ENCODE results near the gene NCKAP5.
"Not testable (repeated sequence)": the region's sequence is repeated elsewhere in the genome, so short reads cannot be mapped to it uniquely, and the experiment has no call there.

Gene NCKAP5

DNA sequence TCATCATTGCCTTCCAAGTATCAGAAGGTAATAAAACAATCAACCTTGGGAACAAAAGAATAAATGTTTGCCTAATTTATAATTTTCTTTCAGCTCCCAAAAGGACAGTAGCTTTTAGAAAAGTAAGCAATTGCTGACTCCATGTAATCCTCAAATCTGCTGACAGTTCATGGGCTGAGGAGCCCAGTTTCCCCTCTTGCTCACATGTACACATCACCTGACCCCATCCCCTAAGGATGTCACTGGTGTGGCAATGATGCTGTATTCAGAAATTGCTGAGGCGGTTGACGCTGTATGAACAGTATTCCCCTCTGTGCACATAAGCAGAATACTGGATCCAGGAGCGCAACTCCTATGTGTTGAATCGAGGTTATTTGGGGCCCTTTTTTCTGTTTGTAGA, 842.1 kb downstream of the NCKAP5 start:
- DNase-seq = no peak

DNA sequence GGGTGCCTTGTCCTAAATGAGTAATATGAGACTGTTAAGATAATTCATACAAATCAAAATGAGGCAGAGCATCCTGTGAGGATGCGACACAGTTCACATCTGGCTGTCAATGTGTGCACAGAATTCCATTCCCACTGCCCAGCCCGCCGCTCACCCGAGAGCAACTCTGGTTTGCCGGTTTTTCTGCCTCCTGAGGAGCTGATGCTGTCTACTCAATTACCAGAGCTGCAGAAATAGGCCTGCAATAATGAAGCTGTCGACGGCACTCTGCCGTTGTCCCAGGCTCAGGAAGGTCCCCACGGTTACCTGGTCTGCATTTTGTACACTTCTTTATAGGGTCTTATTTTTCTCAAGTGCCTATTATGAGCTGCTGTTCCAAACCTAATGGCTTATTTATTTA, 842.5 kb downstream of the NCKAP5 start:
- no peak for DNase-seq

DNA sequence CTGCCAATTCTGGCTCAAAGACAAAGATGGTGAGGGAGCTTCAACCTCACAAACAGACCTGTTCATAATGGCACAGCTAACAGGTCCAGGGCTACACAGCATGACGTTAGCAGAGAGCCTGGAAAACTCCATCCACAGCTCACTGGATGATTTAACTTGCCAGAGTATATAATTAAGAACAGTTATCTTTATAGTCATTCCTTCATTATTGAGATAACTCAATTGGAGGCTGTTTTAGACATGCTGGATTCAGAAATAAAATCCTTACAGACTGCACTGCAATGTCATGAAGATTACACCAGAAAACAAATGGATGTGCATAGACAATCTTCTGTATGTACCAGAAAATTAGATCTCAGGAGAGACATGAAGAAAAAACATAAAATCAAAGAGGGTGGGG, 843.1 kb downstream of the NCKAP5 start:
- no peak for DNase-seq

DNA sequence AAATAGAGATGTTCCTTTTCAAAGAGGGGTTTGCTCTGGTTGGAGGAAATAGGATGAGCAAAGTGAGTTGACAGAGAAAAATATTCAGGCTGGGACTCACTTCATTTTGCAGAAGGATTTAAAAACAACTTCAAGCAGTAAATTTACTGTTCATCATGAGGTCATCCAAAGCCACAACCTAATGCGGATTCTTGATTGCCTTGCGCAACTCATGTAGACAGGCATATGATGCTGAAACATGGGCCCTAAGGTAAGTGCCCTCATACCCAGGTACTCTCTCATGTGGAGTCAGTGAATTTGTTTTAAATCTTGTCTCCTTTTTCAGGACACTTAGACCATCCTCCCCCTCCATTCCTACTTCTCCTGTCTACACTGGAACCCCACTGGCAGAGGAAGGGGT, 846.3 kb downstream of the NCKAP5 start:
- DNase-seq = no peak

DNA sequence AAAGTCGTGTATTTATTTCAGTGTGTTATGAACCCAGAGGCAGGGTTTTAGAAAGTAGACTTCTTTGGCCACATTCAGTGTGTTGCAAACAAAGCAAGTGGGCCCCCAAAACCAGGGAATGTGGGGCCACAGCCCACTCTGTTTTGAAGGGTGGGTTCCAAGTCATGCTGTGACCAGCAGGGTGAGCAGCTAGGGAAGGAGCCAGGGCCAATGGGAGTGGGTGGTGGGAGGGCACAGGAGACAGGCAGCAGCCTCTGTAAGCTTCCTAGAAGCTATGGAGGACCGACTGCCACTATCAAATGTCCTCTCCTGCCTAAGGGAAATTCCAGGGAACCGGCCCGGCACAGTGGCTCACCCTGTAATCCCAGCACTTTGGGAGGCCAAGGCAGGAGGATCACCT, 847.9 kb downstream of the NCKAP5 start:
- no peak for DNase-seq

DNA sequence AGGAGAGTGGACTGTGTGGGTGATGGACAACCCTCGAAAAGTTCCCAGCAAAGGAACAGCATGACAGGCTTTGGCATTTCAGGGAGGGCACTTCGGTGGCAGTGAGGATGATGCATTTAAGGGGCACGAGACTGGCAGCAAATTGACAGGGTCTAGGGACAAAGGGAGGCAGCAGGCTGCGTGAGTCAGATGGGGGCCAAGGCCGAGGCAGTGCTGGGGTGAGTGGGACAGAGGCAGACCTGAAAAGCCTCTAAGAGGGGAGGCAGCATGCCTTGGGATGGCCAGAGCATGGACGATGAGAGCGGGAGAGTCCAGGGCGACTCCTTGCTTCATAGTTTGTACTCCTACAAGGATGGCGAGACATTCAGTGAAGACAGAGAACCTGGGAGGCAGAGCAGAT, 848.8 kb downstream of the NCKAP5 start:
- no peak for DNase-seq

DNA sequence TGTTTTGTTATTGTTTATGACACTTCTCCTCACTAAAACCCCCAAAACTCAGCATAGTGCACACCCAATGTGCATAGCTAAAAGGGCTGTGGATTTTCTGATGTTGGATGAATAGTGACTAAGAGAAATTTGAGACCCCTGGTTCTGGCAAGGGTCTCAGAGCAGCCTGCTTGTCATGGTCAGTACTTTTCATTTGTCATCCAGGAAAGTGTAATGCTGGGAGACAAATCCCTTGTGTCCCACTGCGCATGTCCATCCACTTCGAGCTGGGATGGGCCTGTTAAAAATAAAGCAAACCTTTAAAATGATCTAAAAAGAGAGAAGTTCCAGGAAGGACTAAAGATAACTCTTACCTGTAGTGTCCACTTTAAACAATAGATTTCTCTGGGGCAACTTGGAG, 851.3 kb downstream of the NCKAP5 start:
- no peak for DNase-seq

DNA sequence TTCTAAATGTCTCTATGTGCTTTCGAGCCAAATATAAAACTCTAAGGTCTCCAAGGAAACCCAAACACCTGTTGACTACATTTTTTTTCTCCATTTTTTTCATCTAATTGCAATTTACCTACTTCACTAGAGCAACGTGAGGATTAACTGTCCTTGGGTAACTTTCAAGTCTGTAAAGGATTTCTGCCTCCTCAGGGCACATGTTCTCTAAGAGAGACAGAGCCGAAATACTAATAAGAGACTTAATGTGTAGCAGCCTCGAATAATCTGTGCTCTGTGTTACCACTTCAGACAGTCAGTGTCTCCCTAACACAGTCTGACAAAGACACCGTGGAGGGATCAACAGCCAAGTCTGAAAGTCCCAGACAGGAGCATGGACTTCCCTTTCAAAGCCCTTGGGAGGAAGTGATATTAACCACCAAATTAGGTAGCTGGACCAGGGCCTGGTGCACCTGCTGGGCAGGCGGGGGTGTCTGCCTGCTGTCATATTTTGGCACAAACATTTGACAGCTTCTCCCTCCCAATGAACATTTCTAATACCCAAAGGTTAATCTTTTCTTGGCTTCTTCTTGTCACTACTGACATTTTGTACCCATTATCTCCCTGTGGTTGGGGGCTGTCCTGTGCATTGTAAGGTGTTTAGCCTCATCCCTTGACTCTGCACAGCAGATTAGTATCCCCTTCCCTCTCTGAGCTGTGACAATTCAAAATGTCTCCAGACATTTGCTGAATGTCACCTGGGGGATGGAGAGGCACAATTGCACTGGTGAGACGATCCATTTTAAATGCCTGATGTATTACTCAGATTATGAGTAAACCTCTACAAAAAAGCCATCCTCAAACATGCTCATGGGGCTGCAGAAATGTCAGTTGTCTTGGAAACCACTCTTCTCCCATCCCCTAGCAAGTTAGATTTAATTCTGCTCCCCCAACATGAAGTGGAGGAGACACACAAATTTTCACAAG, 852.6 kb downstream of the NCKAP5 start:
- DNase-seq = no peak

DNA sequence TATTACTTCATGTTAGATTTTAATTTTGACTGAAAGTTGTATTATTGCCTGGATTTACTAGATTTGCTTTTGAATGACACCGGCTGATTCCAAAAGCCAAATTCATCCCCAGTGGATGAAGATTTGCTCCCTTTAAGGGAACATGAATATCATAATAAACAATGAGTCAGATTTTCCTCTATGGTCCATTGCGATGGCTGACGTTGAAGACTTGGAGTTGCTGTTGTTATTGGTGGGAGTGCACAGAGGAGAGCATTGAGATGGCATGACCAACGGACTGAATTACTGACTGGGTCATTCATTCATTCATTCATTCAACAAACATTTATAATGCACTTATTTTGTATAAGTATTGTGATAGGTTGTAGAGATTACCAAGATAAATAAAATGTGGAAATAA, 864.9 kb downstream of the NCKAP5 start:
- DNase-seq = no peak

DNA sequence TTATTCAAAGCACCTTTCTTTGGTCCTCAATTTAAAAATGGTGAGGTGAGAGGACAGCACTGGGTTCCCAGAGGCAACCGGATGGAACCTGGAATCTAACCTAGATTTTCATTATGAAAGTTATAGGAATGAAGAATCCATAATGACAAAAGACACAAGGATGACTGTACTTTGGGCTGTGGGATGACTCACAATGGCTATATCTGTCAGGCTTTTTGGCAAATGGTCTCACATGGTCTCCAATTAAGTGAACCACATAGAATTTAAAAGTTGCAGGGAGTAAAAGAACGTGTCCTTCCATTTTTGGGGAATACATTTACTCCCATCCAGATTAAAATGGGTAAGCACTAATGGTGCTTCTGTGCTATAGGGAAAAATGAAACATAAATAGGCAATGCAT, 866.5 kb downstream of the NCKAP5 start:
- no peak for DNase-seq

DNA sequence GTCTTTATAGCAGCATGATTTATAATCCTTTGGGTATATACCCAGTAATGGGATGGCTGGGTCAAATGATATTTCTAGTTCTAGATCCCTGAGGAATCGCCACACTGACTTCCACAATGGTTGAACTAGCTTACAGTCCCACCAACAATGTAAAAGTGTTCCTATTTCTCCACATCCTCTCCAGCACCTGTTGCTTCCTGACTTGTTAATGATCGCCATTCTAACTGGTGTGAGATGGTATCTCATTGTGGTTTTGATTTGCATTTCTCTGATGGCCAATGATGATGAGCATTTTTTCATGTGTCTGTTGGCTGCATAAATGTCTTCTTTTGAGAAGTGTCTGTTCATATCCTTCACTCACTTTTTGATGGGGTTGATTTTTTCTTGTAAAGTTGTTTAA, 868.5 kb downstream of the NCKAP5 start:
- DNase-seq = not testable (repeated sequence)

DNA sequence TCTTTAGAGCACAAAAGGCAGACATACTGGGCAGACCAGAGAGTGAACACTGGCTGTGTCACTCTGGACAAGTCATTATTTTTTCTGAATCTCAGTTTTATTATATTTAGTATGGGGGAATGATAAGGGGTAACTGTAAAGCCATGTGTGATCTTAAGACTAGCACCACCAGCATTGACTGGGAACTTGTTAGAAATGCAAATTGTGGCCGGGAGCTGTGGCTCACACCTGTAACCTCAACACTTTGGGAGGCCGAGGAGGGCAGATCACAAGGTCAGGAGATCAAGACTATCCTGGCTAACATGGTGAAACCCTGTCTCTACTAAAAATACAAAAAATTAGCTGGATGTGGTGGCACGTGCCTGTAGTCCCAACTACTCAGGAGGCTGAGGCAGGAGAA, 869.9 kb downstream of the NCKAP5 start:
- not testable (repeated sequence) for DNase-seq

DNA sequence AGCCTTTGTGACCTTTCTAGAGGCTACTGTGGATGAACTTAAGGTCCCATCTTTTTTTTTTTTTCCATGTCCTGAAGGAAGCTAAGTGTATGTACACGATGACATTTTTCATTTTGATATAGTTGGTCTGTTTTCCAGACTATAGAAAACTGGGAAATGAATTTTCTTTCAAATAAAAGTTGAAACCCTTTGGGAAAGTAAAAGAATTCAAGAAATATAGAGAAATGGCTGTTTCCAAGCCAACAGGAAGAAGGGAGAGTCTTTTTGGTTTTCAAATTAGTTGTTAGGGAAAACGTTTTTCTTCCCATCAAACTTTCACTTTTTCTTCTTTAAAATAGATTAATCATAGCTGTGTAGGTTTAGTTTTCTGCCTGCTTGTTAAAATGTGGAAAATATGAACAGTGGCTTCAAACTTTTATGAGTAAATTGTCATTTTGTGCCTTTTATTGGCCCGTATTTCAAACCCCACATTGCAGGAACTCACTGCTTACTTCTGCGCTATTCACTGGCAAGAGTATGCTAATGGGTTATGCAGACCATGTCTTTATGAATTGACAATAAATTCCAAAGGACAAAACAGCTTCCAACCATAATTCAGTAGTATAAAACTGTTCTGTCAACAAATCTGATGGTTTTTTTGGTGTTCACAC, 870.6 kb downstream of the NCKAP5 start:
- DNase-seq = no peak

DNA sequence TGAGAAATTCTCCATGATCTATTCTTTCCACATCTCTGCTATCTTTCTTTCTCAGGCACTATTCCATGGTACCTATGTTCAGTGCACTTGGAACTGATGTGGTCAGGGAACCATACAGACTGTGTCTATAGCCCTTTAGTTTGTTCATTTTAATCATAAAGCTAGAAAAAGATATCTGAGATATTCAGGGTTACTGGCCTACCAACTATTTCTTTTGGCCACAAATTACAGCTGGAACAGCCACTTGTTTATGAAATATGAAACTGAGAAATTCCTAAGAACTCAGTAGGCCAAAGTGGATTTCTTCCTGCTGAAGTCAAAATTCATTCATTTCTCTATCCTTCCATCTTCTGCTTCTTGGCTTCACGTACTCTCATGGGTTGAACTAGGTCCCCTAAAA, 875.4 kb downstream of the NCKAP5 start:
- DNase-seq = no peak

DNA sequence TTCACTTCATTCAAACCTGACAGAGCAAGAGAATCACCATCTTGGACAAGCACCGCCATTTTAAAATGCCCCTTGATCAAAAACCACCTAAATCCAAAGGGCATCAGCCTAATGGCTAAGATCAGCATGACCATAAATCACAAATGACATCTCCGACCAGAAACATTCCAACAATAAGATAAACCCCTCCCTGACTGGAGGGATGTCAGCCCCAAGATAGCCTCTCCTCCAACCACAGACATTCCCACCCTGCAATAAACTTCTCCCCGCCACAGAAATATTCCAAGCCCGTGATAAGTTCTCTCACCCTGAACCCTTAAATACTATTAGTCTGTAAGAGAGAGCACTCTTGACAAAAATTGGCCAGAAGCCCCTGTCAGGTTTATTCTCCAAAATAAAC, 876.7 kb downstream of the NCKAP5 start:
- no peak for DNase-seq

DNA sequence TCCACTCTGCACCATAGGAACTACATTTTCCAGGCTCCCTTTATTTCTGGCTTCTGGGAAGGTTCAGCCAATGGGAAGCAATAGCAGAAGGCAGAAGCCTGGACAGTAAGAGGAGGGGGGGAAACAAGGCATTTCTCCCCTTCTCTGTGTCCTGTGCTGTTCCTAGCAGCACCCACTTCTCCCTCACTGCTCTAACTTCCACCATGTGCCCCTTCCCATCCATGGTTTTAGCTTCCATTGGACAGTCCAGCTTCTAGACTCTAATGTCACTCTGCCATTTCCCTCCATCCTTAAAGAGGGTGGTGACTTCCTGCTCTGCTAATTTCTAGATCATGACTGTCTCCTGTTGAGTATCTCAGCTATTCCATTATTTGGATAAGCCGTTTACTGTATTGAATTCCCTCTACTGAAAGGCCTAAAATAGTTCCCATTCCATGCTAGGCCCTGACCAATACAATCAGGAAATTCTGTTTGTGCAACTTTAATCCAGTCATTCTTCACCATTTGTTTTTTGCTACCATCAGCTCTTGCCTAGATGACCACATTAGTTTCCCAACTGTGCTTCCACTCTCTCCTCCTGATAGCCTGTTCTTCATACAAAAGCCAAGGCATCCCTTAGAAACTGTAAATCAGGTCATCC, 877.5 kb downstream of the NCKAP5 start:
- DNase-seq = no peak

DNA sequence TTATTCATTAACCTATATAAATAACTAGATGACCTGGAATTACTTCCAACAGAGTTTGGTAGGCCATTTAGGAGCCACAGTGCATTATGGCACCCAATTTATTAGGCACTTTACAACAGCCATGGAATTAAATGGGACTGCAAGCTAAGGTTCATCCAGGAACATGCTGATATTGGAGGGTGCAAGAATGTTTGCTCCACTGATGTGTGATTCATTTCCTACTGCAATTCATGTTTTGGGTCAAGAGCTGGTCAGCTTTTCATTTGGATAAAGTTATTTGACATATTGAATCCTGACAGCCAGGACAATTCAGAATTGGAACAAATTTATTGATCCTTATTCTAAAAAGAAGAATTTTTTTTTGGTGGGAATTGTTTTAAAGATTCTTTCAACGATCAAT, 886.5 kb downstream of the NCKAP5 start:
- DNase-seq = no peak

DNA sequence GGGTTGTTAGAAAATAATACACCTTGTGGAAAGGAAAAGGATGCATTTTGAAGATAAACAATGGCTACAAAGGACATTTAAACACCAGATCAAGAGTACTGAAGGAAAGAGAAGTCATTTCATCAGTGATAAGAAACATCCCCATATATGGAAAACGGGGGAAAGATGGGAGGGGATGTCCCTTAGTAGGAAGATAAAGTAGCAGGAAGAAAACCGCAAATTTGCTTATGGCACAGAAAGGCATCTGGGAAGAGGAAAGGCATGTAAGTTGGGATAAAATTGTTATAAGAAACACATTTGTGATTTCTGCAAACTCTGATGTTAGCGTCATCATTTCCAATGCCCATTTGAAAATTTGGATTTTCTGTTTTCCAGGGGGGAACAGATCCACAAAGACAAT, 887.7 kb downstream of the NCKAP5 start:
- DNase-seq = no peak

DNA sequence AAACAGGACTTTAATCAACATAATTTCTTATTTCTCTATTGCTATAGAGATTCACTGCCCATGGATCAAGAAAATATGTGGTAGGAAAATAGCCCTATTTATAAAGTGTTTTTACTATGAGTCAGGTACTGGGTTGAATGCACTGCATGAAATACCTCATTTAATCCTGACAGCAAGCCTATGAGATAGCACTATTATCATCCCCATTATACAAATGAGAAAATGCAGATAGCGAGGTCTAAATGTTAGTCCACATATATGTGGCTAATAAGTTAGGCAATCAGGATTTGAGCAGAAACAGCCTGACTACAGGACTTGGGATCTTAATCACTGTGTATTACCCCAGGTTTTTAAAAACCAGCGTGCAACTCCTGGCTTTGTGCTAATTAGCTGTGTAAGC, 889.8 kb downstream of the NCKAP5 start:
- no peak for DNase-seq

DNA sequence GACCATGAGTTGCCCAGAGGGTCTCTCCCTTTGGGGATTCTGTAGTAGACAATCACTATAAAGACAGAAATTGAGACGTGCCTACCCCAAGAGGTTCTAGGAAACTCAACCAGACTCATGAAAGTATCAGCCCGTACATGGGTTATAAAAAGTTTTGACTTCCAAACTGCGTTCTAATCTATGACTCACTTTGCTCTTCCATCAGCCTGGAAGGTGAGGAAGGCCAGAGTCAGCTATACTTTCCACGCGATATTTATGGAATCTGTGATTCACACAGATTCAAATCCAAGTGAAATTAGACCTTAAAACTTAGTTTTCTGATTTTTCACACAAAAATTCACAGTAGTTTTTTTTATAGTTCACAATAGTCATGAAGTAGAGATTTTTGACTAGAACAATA, 890.6 kb downstream of the NCKAP5 start:
- DNase-seq = no peak

DNA sequence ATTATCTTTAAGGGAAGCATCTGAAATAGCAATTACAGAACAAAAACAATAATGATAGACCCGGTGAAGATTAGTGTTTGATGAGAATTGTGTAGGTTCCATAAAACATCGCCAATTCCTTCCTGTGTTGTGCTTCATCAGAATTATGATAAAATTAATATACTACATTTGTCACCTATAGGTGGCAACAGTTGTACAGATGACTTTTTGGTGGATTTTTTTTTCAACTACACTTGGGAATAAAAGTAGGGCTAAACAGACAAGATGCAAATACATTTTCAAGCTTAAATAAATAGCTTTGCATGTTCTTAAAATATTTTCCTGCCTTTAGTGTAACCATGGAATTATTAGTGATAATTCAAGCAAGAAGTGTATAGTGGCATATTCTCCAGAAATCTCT, 891.3 kb downstream of the NCKAP5 start:
- DNase-seq = no peak

DNA sequence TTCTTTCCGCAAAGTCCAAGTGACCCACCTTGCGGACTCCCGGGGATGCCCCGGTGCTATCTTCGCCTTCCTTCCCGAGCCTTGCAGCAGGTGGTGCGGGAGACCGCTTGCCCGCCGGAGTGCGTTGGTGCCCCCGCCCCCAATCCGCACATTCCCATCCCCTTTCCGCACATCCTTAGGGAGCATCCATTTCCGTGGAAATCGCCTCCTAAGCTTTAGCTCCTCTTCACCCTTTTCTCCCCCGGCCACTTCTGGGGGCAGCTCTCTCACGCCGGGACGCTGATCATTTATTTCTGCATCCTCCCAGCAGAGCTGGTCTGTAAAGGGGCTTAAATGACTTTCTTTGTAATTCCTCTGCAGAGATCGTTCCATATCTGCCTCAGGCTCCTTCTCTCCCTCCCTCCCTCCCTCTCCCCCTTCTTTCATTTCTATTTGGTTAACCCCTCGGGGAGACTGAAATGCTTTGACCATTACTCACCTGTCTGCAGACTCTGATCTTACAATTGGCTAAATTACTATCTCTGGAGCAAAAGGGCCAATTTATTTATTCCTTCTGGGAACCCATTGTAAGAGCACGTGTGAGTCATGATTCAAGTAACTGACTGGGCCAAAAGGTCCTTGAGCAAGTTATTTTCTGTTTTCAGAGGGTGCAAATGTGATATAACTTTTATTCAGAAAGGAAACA, 897.0 kb downstream of the NCKAP5 start:
- no peak for DNase-seq

DNA sequence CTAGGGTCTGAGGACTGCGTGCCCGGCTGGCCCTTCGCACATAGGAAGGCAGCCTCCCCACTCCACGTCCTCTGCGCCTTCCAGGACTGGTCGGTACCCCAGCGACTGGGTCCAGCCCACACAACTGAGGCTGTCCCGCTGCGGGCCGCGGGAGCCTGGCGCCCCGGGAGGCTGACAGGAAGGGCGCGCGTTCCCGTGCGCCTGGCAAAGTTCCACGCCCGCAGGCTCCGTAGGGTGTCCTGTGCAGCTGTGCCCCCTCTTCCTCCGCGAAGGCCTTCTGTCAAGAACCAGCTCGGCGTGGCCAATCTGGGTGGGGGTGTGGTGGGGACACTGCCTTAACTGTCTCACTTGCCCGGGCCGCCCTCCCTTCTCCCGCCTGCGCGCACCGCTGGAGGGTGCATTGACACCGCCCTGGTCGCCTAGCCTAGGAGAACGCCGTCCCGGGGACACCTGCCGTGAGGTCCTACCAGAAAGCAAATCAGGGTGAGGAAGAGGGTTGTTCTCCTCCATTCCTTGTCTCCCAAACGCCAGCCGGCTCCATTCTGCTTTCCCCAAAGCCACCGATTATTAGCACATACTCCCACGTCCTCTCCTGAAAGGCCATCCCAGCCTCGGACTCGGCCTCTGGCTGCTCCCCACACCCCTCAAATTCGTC, 897.6 kb downstream of the NCKAP5 start:
- no peak for DNase-seq
